Esophagus (tissue), 2 donors: ENCODE measurements around the gene AKR1E2. TPM values are rescaled to one million over a fixed set of nuclear protein-coding genes. Genes with fewer than 3 reads are reported as not detected.

ENCODE experiments used
- H3K27ac ChIP-seq, 2 donors: one replicate each; pipeline ENCODE4 v1.5.1; 2013; ENCODE audit warnings: low read depth in 2 of 2, mild to moderate bottlenecking in 2 of 2, inconsistent platforms in 1 of 2, low read length in 1 of 2, moderate library complexity in 1 of 2
- H3K27me3 ChIP-seq, 2 donors: one replicate each; pipeline ENCODE4 v1.6.1; 2013; ENCODE audit warnings: low read length in 2 of 2, control low read depth in 1 of 2, mild to moderate bottlenecking in 1 of 2; ENCODE audit not compliant: insufficient read depth in 2 of 2, control insufficient read depth in 1 of 2
- H3K36me3 ChIP-seq, 2 donors: one replicate each; pipeline ENCODE4 v1.6.1; 2013; ENCODE audit warnings: low read length in 1 of 2; ENCODE audit not compliant: control insufficient read depth in 2 of 2, insufficient read depth in 2 of 2
- H3K4me1 ChIP-seq, 2 donors: one replicate each; pipeline ENCODE4 v1.6.1; 2013; ENCODE audit warnings: low read length in 1 of 2; ENCODE audit not compliant: control insufficient read depth in 2 of 2, insufficient read depth in 2 of 2
- H3K4me3 ChIP-seq, 2 donors: one replicate each; pipeline ENCODE4 v1.5.1; 2013; ENCODE audit warnings: low read length in 2 of 2, mild to moderate bottlenecking in 2 of 2, low read depth in 1 of 2, moderate library complexity in 1 of 2
- H3K9me3 ChIP-seq, 2 donors: one replicate each; pipeline ENCODE4 v1.6.1; 2013; ENCODE audit warnings: mild to moderate bottlenecking in 2 of 2, low read depth in 1 of 2, low read length in 1 of 2, moderate library complexity in 1 of 2; ENCODE audit not compliant: control insufficient read depth in 2 of 2, insufficient read depth in 1 of 2
- WGBS, 2 donors: extraction: QIAGEN DNeasy Blood & Tissue Kit; methylation state at CpG; one replicate each; pipeline ENCODE4 v1.1.7; 2013; 5-methylcytosine and 5-hydroxymethylcytosine counted together
- polyA plus RNA-seq, 2 donors: library from polyadenylated mRNA; stranded (reverse); fragments of 200-250 nt; gene quantifications; one replicate each; pipeline ENCODE4 v1.2.3, GENCODE V29; 2013
- donor health status: healthy with polysubstance abuse.
- donor health status: Bipolar disorder and iron deficiency.

Gene AKR1E2
- polyA plus RNA-seq, 2 donors: 1.1 TPM

DNA sequence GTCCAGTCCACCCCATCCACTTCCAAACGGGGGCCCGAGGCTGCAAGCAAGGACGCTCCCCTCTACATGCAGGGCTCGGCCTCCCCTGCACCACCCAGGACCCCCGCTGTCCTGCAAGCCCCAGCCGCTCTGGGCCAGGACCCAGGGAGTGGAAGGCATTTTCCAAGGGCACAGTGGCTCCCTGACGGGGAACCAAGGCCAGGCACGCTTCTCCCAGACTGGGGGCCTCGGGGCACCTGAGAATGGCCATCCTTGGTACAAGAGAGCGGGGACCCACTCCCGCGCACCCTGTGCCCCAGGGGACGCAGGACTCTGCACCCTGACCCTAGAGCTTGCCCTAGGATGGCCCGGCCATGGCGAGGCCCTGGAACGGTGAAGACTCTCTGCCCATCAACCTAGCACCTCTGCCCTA lies 545 bp upstream of the AKR1E2 start:
- no peak overlapping the region for H3K4me3 ChIP-seq
- H3K27ac ChIP-seq: peak overlapping the region; percentile 90 to 95
- no peaks in the 10 kb centered on the region for H3K27me3 ChIP-seq
- WGBS, 2 donors: 97% methylated on average over 16 of the region's 16 CpGs
- H3K36me3 ChIP-seq: no peaks in the 10 kb centered on the region
- peaks cover 0 to 8% of the 10 kb centered on the region in 2 donors for H3K4me1 ChIP-seq
- H3K9me3 ChIP-seq: peaks cover 0 to 5% of the 10 kb centered on the region in 2 donors

DNA sequence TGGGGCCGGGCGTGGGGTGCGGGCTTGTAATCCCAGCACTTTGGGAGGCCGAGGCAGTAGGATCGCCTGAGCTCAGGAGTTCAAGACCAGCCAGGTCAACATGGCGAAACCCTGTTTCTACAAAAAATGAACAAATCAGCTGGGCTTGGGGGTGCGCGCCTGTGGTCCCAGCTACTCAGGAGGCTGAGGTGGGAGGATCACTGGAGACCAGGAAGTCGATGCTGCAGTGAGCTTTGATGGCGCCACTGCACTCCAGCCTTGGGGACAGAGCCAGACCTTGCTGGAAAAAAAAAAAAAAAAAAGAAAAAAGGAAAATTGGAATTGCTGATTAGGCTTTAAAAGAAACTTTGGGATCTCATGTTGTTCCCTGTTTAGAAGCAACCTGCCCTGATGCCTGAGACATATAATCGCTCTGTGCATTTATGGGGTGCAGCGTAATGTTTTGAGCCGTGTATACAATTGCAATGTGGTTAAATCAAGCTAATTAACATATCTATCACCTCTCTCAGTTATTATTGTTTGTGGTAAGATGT lies 851 bp downstream of the AKR1E2 start:
- no peaks in the 10 kb centered on the region for H3K36me3 ChIP-seq
- WGBS, 2 donors: 52 to 64% methylated on average over 13 of the region's 13 CpGs
- H3K27me3 ChIP-seq: no peaks in the 10 kb centered on the region
- H3K9me3 ChIP-seq: peaks cover 0 to 5% of the 10 kb centered on the region in 2 donors
- H3K4me3 ChIP-seq: peak overlapping the region; percentile 58 to 66
- H3K27ac ChIP-seq: peak overlapping the region; percentile 90 to 95
- peaks cover 0 to 8% of the 10 kb centered on the region in 2 donors for H3K4me1 ChIP-seq

DNA sequence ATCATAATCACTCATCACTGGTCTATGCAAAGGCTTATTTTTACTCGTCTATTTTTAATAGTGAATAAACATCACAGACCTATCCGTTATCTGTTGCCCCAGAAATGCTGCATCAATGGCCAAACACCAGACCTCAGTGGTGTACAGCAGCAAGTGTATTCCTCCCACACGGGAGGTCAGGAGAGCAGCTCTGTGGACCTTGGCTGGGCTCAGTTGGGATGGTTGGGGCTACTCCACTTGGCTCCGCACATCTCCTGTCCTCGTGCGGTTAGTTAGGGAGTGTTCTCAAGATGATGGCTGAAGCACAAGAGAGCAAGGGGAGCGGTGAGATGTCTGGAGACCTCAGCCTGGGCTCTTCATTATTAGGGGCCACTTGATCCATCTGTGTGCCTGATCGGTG lies 2.0 kb downstream of the AKR1E2 start:
- Histone ChIP-seq H3K36me3 (no peaks in the 10 kb centered on the region), H3K4me1 (peaks cover 0 to 8% of the 10 kb centered on the region in 2 donors), H3K9me3 (peaks cover 0 to 5% of the 10 kb centered on the region in 2 donors), H3K4me3 (no peak overlapping the region), H3K27ac (no peak overlapping the region), H3K27me3 (no peaks in the 10 kb centered on the region)
- 70 to 76% methylated on average over 8 of the region's 8 CpGs for WGBS, 2 donors

DNA sequence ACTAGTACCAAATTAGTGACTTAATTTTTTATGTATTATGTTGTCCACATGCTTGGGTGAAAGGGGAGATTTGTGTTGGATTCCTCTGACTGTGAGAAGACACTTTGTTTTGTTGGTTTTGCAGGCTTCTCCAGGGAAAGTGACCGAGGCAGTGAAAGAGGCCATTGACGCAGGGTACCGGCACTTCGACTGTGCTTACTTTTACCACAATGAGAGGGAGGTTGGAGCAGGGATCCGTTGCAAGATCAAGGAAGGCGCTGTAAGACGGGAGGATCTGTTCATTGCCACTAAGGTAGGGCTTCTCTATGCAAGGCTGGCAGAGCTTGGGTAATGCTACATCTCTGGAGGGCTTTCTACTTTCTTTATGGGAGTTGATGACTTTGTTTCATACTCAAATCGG lies 4.5 kb downstream of the AKR1E2 start:
- 89 to 96% methylated on average over 8 of the region's 8 CpGs for WGBS, 2 donors
- Histone ChIP-seq H3K4me1 (peaks cover 4 to 5% of the 10 kb centered on the region in 2 donors), H3K27me3 (no peaks in the 10 kb centered on the region), H3K9me3 (peaks cover 0 to 2% of the 10 kb centered on the region in 2 donors), H3K27ac (no peak overlapping the region), H3K36me3 (peaks cover 0 to 2% of the 10 kb centered on the region in 2 donors), H3K4me3 (no peak overlapping the region)

DNA sequence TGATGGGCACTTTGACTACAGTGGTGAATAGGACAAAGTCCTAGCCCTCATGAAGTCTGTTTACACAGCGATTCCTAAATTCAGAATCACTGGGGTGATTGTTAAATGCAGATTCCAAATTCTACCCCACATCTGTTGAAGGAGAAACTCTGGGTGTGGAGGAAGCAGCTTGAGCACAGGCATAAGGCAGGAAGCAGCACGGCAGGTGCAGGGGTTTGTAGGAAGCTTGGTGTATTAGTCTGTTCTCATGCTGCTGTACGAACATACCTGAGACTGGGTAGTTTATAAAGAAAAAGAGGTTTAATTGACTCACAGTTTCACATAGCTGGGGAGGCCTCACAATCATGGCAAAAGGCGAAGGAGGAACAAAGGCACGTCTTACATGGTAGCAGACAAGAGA lies 5.1 kb downstream of the AKR1E2 start:
- H3K27ac ChIP-seq: no peak overlapping the region
- 88 to 95% methylated on average over 5 of the region's 5 CpGs for WGBS, 2 donors
- H3K4me1 ChIP-seq: peaks cover 0 to 4% of the 10 kb centered on the region in 2 donors
- H3K4me3 ChIP-seq: no peak overlapping the region
- H3K27me3 ChIP-seq: no peaks in the 10 kb centered on the region
- peaks cover 0 to 4% of the 10 kb centered on the region in 2 donors for H3K36me3 ChIP-seq
- no peaks in the 10 kb centered on the region for H3K9me3 ChIP-seq

DNA sequence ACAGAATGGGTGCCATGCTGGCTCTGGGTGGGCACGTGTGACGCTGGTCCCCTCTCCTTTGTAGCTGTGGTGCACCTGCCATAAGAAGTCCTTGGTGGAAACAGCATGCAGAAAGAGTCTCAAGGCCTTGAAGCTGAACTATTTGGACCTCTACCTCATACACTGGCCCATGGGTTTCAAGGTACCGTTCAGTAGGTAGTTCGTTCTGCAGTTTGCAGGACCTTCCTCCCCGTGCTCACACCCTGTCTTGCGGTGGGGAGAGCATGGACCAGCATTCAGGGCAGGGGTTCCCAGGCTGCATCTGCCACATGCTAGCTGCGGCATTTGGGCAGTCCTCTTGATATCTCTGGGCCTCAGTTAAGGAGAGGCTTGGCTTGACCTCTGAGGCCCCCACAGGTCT lies 7.3 kb downstream of the AKR1E2 start:
- Histone ChIP-seq H3K36me3 (peaks cover 0 to 4% of the 10 kb centered on the region in 2 donors), H3K4me3 (no peak overlapping the region), H3K4me1 (peaks cover 0 to 4% of the 10 kb centered on the region in 2 donors), H3K27ac (no peak overlapping the region), H3K27me3 (no peaks in the 10 kb centered on the region), H3K9me3 (no peaks in the 10 kb centered on the region)
- WGBS, 2 donors: 94 to 96% methylated on average over 7 of the region's 7 CpGs

DNA sequence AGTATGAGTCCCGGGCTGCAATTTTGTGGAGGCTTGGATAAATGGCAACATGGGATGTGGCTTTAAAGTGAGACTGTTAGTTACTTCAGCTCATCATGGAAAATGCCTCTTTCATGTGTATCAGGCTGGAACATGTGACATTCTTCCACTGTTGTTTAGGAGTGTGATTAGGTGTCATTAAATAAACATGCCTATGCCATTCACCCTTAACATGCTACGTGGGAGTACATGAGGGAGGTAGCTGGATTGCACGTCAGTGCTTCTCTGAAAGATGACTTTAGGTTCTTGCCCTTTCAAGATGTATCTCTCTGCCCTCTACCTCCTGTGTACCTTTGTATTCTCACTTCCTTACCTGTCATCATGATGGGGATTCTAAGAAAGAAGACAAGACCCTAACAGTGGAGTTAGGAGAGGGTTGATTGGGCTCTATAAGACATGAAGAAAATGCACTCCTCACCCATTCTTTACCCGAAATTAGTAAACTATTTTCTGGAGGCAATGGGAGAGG lies 8.9 kb downstream of the AKR1E2 start:
- peaks cover 0 to 4% of the 10 kb centered on the region in 2 donors for H3K4me1 ChIP-seq
- peaks cover 0 to 4% of the 10 kb centered on the region in 2 donors for H3K36me3 ChIP-seq
- H3K27me3 ChIP-seq: no peaks in the 10 kb centered on the region
- no peak overlapping the region for H3K27ac ChIP-seq
- H3K4me3 ChIP-seq: no peak overlapping the region
- H3K9me3 ChIP-seq: no peaks in the 10 kb centered on the region
- WGBS, 2 donors: 84 to 88% methylated on average over 4 of the region's 4 CpGs

DNA sequence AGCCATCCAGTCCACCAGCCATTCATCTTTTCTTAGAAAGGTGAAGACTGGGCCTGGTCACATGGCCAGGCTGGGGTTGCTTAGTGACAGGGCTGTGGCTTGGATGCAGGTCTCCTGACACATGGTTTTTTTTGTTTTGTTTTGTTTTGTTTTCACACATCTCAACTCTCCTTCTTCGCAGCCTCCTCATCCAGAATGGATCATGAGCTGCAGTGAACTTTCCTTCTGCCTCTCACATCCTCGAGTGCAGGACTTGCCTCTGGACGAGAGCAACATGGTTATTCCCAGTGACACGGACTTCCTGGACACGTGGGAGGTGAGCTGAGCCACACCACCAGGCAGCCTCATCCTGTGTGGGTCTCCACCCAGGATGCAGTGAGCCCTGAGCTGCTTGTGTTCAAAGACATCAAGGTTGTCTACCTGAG lies 9.5 kb downstream of the AKR1E2 start:
- H3K36me3 ChIP-seq: peaks cover 0 to 4% of the 10 kb centered on the region in 2 donors
- no peaks in the 10 kb centered on the region for H3K9me3 ChIP-seq
- no peak overlapping the region for H3K27ac ChIP-seq
- H3K4me1 ChIP-seq: peaks cover 0 to 4% of the 10 kb centered on the region in 2 donors
- no peak overlapping the region for H3K4me3 ChIP-seq
- H3K27me3 ChIP-seq: no peaks in the 10 kb centered on the region
- WGBS, 2 donors: 76 to 78% methylated on average over 5 of the region's 5 CpGs

DNA sequence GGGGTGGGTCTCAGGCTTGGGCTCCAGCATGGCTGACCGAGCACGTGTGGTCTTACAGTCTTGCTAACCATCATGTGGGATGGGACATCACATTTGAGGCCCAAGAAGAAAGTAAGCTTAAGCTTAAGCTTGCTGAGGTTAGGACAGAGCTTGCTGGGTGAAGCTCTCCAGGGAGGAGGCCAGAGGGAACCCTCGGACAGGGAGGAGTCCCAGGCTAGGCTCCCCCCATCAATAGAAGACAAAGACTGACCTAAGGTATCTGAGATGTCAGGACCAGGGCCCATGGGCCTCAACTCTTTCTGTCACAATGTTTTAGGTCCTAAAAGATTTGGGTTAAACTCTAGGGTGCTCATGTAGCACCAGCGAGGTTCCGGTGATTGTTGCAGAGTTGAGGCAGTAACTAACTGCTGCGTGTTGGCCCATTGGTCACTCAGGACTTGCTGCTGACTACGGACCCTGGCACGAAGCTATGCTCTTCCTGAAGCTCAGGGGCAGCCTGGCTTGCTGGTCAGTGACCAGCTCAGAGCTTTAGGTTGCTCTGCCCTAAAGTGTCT lies 10.5 kb downstream of the AKR1E2 start:
- Histone ChIP-seq H3K9me3 (no peaks in the 10 kb centered on the region), H3K27me3 (no peaks in the 10 kb centered on the region), H3K4me3 (no peak overlapping the region), H3K27ac (no peak overlapping the region), H3K4me1 (peaks cover 0 to 4% of the 10 kb centered on the region in 2 donors), H3K36me3 (peaks cover 0 to 4% of the 10 kb centered on the region in 2 donors)
- WGBS, 2 donors: 90 to 93% methylated on average over 8 of the region's 8 CpGs

DNA sequence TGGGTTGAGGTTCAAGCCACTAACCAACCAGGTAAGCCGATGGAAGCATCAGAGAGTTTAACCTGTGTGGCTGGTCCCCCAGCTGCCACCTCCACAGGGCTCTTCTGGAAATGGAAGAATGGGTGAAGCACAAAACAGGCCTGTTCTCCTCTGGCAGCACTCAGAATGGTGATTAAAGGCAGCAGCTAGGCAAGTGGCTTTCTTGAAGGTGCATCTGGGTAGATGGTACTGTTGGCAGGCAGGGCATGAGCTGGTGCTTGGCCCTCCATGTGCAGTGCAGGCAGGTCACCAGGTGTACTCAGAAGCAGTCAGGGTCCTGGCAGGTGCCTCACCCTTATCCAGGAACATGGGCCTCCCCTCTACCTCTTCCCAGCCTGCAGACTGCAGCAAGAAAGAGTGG lies 11.5 kb downstream of the AKR1E2 start:
- Histone ChIP-seq H3K27me3 (no peaks in the 10 kb centered on the region), H3K36me3 (peaks cover 0 to 5% of the 10 kb centered on the region in 2 donors)

More for the DNA sequence above, 11.5 kb downstream of the AKR1E2 start:
- no peaks in the 10 kb centered on the region for H3K9me3 ChIP-seq
- WGBS, 2 donors: 99 to 100% methylated on average over 1 of the region's 1 CpG
- H3K4me3 ChIP-seq: no peak overlapping the region
- H3K4me1 ChIP-seq: peaks cover 0 to 4% of the 10 kb centered on the region in 2 donors
- H3K27ac ChIP-seq: no peak overlapping the region
